ENCODE results near the gene NT5C3A.

Gene NT5C3A

DNA sequence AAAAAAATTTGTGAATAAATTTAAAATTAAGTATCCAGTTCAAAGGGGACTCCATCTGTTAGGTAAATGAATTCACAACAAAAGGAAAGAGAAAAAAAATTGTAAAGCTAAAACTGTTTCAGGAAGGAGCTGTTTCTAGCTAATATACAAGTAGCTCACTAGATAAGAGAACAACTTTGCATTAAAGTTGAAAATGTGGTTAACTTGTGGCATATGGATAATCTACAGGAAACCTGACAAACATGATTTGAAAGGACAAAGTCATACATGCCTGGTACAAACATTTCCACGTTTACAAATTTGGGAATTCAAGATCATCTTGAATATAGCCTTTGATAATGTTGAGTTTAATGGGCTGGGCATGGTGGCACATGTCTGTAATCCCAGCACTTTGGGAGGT is 8.9 kb downstream of the NT5C3A start:
- Histone ChIP-seq H3K4me3 (ENCODE audit: low read depth, low read length) (no peak overlapping the region), H3K36me3 (replicated peaks) (no peaks in the 10 kb centered on the region), H3K27ac (peak overlapping the region; percentile 32), H3K27me3 (replicated peaks) (no peaks in the 10 kb centered on the region)
- no peak for TF ChIP-seq CTCF (IDR thresholded peaks at IDR 0.05; ENCODE audit: low read depth, low read length, missing control alignments)
- in situ Hi-C loops (cut with HindIII; ENCODE audit: low pct_ligation_motif_present, low sequenced_read_pairs) = no loop called here
- no peak for DNase-seq

DNA sequence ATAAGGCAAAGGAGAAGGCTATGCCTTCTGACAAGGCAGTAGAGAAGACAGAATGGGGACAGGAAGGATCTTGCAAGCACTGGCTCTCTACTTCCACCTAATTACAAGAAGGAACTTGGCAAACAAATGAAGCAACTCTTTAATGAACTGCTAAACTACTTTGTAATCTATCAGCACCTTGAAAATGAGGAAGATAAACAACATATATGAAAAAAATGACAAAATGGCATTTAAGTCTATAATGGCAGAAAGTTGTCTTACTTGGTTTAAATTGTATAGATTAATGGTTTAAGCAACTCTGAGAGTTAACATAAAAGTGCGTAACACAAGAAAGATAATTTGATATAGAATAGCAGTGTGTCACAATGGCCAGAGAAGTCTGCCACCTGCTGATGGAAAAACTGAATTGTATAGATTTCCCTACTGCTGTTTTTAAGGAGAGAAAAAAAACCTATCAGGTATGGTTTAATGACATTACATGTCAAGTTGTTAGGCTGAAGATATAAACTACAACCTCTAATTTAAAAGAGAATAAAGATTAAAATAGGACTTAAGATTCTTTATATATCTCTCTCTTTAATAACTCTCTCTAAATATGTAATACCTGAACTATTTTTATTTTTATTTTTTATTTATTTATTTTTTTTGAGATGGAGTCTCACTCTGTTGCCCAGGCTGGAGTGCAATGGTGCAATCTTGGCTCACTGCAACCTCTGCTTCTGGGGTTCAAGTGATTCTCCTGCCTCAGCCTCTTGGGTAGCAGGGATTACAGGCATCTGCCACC is 11.8 kb downstream of the NT5C3A start:
- no peak overlapping the region for H3K4me3 ChIP-seq (ENCODE audit: low read depth, low read length)
- peak; percentile 70 for TF ChIP-seq CTCF (IDR thresholded peaks at IDR 0.05; ENCODE audit: low read depth, low read length, missing control alignments)
- in situ Hi-C loops (cut with HindIII; ENCODE audit: low pct_ligation_motif_present, low sequenced_read_pairs) = no loop called here

DNA sequence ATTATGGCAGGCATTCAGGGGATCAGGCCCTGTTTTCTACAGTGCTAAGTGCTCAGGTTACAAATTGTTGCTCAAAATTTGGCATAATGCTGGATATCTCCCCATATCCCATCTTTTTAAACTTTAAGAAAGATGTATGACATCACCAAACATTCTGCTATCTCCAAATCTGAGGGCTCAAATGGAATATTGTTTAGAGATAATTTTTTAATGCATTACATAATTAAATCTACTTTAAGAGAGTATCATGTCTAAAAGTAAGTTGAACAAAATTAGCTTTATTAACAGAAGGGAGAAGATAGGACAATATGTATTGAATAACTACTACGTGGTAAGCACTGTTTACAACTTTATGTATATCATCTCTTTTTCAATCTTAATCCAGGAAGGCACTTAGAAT is 13.9 kb downstream of the NT5C3A start:
- Histone ChIP-seq H3K36me3 (replicated peaks) (no peaks in the 10 kb centered on the region), H3K27ac (no peak overlapping the region), H3K4me3 (ENCODE audit: low read depth, low read length) (no peak overlapping the region), H3K27me3 (replicated peaks) (no peaks in the 10 kb centered on the region)
- in situ Hi-C loops (cut with HindIII; ENCODE audit: low pct_ligation_motif_present, low sequenced_read_pairs) = no loop called here
- TF ChIP-seq CTCF (IDR thresholded peaks at IDR 0.05; ENCODE audit: low read depth, low read length, missing control alignments) = no peak
- no peak for DNase-seq

More for the DNA sequence above, 11.8 kb downstream of the NT5C3A start:
- peak; percentile 57 for DNase-seq
- no peak overlapping the region for H3K27ac ChIP-seq
- no peaks in the 10 kb centered on the region for H3K36me3 ChIP-seq (replicated peaks)
- no peaks in the 10 kb centered on the region for H3K27me3 ChIP-seq (replicated peaks)

GRCh38 chr7:33048257-33048656 is 14.3 kb downstream of the NT5C3A start:
- Histone ChIP-seq H3K36me3 (replicated peaks) (no peaks in the 10 kb centered on the region), H3K4me3 (ENCODE audit: low read depth, low read length) (no peak overlapping the region), H3K27ac (no peak overlapping the region), H3K27me3 (replicated peaks) (no peaks in the 10 kb centered on the region)
- no peak for TF ChIP-seq CTCF (IDR thresholded peaks at IDR 0.05; ENCODE audit: low read depth, low read length, missing control alignments)
- in situ Hi-C loops (cut with HindIII; ENCODE audit: low pct_ligation_motif_present, low sequenced_read_pairs) = no loop called here
- no peak for DNase-seq

- no peak overlapping the region for H3K4me3 ChIP-seq (ENCODE audit: low read depth, low read length)
- TF ChIP-seq CTCF (IDR thresholded peaks at IDR 0.05; ENCODE audit: low read depth, low read length, missing control alignments) = no peak
- no peaks in the 10 kb centered on the region for H3K36me3 ChIP-seq (replicated peaks)
- H3K27me3 ChIP-seq (replicated peaks) = no peaks in the 10 kb centered on the region
- H3K27ac ChIP-seq = no peak overlapping the region
- in situ Hi-C loops (cut with HindIII; ENCODE audit: low pct_ligation_motif_present, low sequenced_read_pairs) = no loop called here
- no peak for DNase-seq
These were observed 17.6 kb downstream of the NT5C3A start for GRCh38 chr7:33044986-33045385.

- H3K27ac ChIP-seq = no peak overlapping the region
- in situ Hi-C loops (cut with HindIII; ENCODE audit: low pct_ligation_motif_present, low sequenced_read_pairs) = no loop called here
These were observed 18.2 kb downstream of the NT5C3A start for GRCh38 chr7:33044401-33044718.

More at GRCh38 chr7:33044401-33044718, 18.2 kb downstream of the NT5C3A start:
- TF ChIP-seq CTCF (IDR thresholded peaks at IDR 0.05; ENCODE audit: low read depth, low read length, missing control alignments) = no peak
- Histone ChIP-seq H3K27me3 (replicated peaks) (no peaks in the 10 kb centered on the region), H3K4me3 (ENCODE audit: low read depth, low read length) (no peak overlapping the region), H3K36me3 (replicated peaks) (no peaks in the 10 kb centered on the region)
- no peak for DNase-seq

All from brain microvascular endothelial cell (primary cell).